Measurements from ENCODE around the gene TAL1.

The TAL1 gene

GRCh38 chr1:47216278-47217059 is 15.6 kb downstream of the TAL1 start:
- H3K4me3 ChIP-seq (ENCODE audit: low read depth in 1 of 2, low read length in 1 of 2): no peak overlapping the region
- H3K36me3 ChIP-seq: no peaks in the 10 kb centered on the region
- H3K4me1 ChIP-seq (ENCODE audit: control insufficient read depth in 1 of 2, insufficient read depth in 1 of 2, low read depth in 1 of 2, low read length in 1 of 2): peaks cover 0 to 6% of the 10 kb centered on the region in 2 experiments
- peaks cover 12% of the 10 kb centered on the region for H3K27me3 ChIP-seq
- H3K9me3 ChIP-seq: no peaks in the 10 kb centered on the region
- no peak for TF ChIP-seq CTCF (IDR thresholded peaks at IDR 0.05)
- H3K27ac ChIP-seq: no peak overlapping the region

- Histone ChIP-seq H3K36me3 (no peaks in the 10 kb centered on the region), H3K27me3 (peaks cover 7% of the 10 kb centered on the region), H3K27ac (no peak overlapping the region), H3K4me1 (ENCODE audit: control insufficient read depth in 1 of 2, insufficient read depth in 1 of 2, low read depth in 1 of 2, low read length in 1 of 2) (peaks cover 0 to 6% of the 10 kb centered on the region in 2 experiments), H3K4me3 (ENCODE audit: low read depth in 1 of 2, low read length in 1 of 2) (no peak overlapping the region), H3K9me3 (no peaks in the 10 kb centered on the region)
- TF ChIP-seq CTCF (IDR thresholded peaks at IDR 0.05): no peak
These were observed 16.3 kb downstream of the TAL1 start for GRCh38 chr1:47215713-47216112.

- H3K27me3 ChIP-seq: peaks cover under 1% of the 10 kb centered on the region
- H3K9me3 ChIP-seq: no peaks in the 10 kb centered on the region
- TF ChIP-seq CTCF (IDR thresholded peaks at IDR 0.05): no peak
- H3K36me3 ChIP-seq: no peaks in the 10 kb centered on the region
- peaks cover 0 to 6% of the 10 kb centered on the region in 2 experiments for H3K4me1 ChIP-seq (ENCODE audit: control insufficient read depth in 1 of 2, insufficient read depth in 1 of 2, low read depth in 1 of 2, low read length in 1 of 2)
- no peak overlapping the region for H3K27ac ChIP-seq
- H3K4me3 ChIP-seq (ENCODE audit: low read depth in 1 of 2, low read length in 1 of 2): no peak overlapping the region
These were observed 17.5 kb downstream of the TAL1 start for GRCh38 chr1:47214549-47214948.

- TF ChIP-seq CTCF (IDR thresholded peaks at IDR 0.05): no peak
- Histone ChIP-seq H3K27ac (no peak overlapping the region), H3K36me3 (no peaks in the 10 kb centered on the region), H3K27me3 (no peaks in the 10 kb centered on the region), H3K9me3 (no peaks in the 10 kb centered on the region), H3K4me1 (ENCODE audit: control insufficient read depth in 1 of 2, insufficient read depth in 1 of 2, low read depth in 1 of 2, low read length in 1 of 2) (peaks cover 0 to 6% of the 10 kb centered on the region in 2 experiments), H3K4me3 (ENCODE audit: low read depth in 1 of 2, low read length in 1 of 2) (no peak overlapping the region)
These were observed 18.6 kb downstream of the TAL1 start for GRCh38 chr1:47213230-47213963.

- H3K4me3 ChIP-seq (ENCODE audit: low read depth in 1 of 2, low read length in 1 of 2): no peak overlapping the region
- TF ChIP-seq CTCF (IDR thresholded peaks at IDR 0.05): no peak
- no peak overlapping the region for H3K27ac ChIP-seq
- H3K36me3 ChIP-seq: no peaks in the 10 kb centered on the region
- peaks cover 0 to 6% of the 10 kb centered on the region in 2 experiments for H3K4me1 ChIP-seq (ENCODE audit: control insufficient read depth in 1 of 2, insufficient read depth in 1 of 2, low read depth in 1 of 2, low read length in 1 of 2)
- no peaks in the 10 kb centered on the region for H3K9me3 ChIP-seq
- H3K27me3 ChIP-seq: peaks cover 5% of the 10 kb centered on the region
These were observed 19.3 kb downstream of the TAL1 start for GRCh38 chr1:47212636-47213229.

Measured in neutrophil (primary cell).